Type B pancreatic cell (in vitro differentiated cells): ENCODE data around the gene NUMA1. TPM values are rescaled to one million over a fixed set of nuclear protein-coding genes. Genes with fewer than 3 reads are reported as not detected.

Experiments used
- DNase-seq: peaks from one replicate; pipeline ENCODE4 v3.0.0; 2021; ENCODE audit warnings: mixed read lengths; ENCODE audit not compliant: unreplicated experiment; ENCODE audit errors: extremely low spot score
- H3K27ac Mint-ChIP-seq: 2 replicates; pipeline ENCODE4 v1.8.0; 2021; ENCODE audit warnings: mild to moderate bottlenecking, mixed read lengths
- H3K27me3 Mint-ChIP-seq: 2 replicates; pipeline ENCODE4 v1.8.0; 2021; ENCODE audit warnings: mixed read lengths
- H3K36me3 Mint-ChIP-seq: 2 replicates; pipeline ENCODE4 v1.8.0; 2021; ENCODE audit warnings: mixed read lengths
- H3K4me1 Mint-ChIP-seq: one replicate; pipeline ENCODE4 v1.8.0; 2021; ENCODE audit warnings: mixed read lengths; ENCODE audit not compliant: unreplicated experiment
- H3K4me3 Mint-ChIP-seq: 2 replicates; pipeline ENCODE4 v1.8.0; 2021; ENCODE audit warnings: mild to moderate bottlenecking, mixed read lengths
- H3K9me3 Mint-ChIP-seq: 2 replicates; pipeline ENCODE4 v1.8.0; 2021; ENCODE audit warnings: mixed read lengths
- total RNA-seq: library from RNA; stranded (reverse); gene quantifications from 2 replicates; pipeline ENCODE4 v1.2.1, GENCODE V29; 2021; ENCODE audit warnings: low replicate concordance
- TF ChIP-seq, protein P1 (sequence below): fragments of 200-600 bp; sonication (generic); conservative IDR thresholded peaks from 2 replicates; pipeline ENCODE4 v1.5.0; 2021; ENCODE audit warnings: antibody characterized with exemption, mild to moderate bottlenecking

Gene NUMA1
- total RNA-seq, 1 donor from 2014 or later, result 225 TPM

DNA sequence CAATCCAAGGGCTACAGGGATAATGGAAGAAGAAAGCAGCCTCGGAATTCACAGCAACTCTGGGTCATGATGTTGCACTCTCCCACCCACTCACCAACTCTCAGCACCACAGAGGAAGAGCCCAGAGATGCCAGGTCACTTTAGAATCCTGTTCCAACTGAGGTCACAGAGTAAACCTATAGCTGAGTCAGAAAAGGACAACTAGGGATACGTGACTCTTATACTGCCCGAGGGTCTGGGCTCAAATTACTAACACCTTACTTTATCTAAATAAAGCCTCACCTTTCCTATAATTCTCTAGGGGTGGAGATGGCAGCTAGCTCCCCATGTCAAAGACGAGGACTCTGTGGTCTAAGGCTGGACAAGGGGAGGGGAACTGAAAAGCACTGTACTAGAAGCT, 57.0 kb downstream of the NUMA1 start:
- Mint-ChIP-seq H3K4me3 (no peak overlapping the region), H3K36me3 (peaks cover 17% of the 10 kb centered on the region), H3K9me3 (no peaks in the 10 kb centered on the region), H3K27me3 (no peaks in the 10 kb centered on the region), H3K27ac (no peak overlapping the region), H3K4me1 (peaks cover 11% of the 10 kb centered on the region)
- no peak for DNase-seq
- TF ChIP-seq, protein P1, sequence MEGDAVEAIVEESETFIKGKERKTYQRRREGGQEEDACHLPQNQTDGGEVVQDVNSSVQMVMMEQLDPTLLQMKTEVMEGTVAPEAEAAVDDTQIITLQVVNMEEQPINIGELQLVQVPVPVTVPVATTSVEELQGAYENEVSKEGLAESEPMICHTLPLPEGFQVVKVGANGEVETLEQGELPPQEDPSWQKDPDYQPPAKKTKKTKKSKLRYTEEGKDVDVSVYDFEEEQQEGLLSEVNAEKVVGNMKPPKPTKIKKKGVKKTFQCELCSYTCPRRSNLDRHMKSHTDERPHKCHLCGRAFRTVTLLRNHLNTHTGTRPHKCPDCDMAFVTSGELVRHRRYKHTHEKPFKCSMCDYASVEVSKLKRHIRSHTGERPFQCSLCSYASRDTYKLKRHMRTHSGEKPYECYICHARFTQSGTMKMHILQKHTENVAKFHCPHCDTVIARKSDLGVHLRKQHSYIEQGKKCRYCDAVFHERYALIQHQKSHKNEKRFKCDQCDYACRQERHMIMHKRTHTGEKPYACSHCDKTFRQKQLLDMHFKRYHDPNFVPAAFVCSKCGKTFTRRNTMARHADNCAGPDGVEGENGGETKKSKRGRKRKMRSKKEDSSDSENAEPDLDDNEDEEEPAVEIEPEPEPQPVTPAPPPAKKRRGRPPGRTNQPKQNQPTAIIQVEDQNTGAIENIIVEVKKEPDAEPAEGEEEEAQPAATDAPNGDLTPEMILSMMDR, result no peak

DNA sequence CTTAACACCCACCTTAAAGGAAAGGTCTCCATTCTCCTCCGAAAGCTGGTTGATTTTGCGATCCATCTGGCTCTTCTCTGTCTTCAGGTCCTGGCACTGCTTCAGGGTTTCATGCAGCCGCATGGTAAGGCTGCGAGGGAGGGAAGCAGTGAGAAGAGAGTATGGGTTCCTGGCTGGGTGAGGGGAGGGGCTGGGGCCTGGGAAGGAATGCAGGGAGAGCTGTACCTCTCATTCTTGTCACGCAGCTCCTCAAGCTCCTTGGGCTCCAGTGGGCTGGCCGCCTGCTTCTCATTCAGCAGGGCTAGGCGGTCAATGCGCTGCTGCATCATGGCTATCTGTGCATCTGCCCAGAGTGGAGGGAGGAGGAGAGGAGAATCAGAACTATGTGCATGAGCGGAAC, 62.2 kb downstream of the NUMA1 start:
- Mint-ChIP-seq H3K4me1 (no peaks in the 10 kb centered on the region), H3K27ac (peak overlapping the region; percentile 64), H3K36me3 (peaks cover 34% of the 10 kb centered on the region), H3K4me3 (no peak overlapping the region), H3K9me3 (no peaks in the 10 kb centered on the region), H3K27me3 (no peaks in the 10 kb centered on the region)
- TF ChIP-seq, protein P1, result no peak
- DNase-seq, result no peak

DNA sequence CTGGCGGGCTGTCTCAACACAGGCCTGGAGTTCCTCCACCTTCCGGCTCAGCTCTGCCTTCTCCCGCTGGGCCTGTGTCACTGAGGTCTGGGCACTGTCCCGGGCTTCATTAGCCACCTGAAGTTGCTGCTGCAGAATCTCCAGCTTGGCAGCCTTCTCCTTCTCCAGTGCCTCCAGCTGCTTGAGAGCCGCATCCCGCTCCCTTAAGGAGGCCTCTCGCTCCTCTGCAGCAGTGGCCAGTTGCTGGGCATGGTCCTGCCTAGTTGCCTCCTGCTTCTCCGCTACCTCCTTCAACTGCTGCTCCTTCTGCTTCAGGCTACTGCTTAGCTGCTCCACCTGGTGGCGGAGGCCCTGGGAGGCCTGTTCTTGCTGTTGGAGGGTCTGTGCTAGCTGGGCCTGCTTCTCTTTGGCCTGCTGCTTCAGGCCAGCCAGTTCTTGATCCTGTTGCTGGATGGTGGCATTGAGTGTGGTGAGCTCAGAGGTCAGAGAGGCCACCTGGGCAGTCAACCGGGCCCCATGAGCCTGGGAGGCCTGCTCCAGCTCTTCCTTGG, 64.8 kb downstream of the NUMA1 start:
- Mint-ChIP-seq H3K36me3 (peaks cover 29% of the 10 kb centered on the region), H3K4me3 (no peak overlapping the region), H3K9me3 (no peaks in the 10 kb centered on the region), H3K4me1 (no peaks in the 10 kb centered on the region), H3K27me3 (no peaks in the 10 kb centered on the region), H3K27ac (no peak overlapping the region)
- DNase-seq, result no peak
- TF ChIP-seq, protein P1, result peak; percentile 58

DNA sequence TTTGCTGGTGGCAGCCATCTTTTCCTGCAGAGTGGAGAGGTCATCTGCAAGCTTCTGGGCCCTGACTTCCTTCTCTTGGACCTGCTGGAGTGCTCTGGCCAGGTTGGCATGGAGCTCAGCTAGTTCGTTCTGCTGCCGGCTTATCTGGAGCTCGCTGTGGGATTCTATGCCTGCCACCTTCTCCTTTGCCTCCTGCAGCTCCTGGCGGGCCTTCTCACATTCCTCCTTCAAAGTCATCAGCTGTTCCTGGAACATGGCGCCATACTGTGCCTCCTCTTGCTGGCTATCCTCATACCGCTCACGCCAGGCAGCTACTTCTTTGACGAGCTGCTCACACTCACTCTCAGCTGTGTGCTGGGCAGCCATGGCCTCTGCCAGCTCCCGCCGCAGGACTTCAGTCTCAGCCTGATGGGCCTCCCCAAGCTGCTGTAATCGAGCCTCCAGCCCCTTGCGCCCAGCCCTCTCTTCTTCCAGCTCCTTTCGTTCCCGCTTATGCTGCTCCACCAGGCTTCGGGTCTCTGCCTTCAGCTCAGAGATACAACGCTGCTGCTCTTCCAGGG, 65.5 kb downstream of the NUMA1 start:
- Mint-ChIP-seq H3K27ac (no peak overlapping the region), H3K9me3 (no peaks in the 10 kb centered on the region), H3K4me1 (no peaks in the 10 kb centered on the region), H3K36me3 (peaks cover 24% of the 10 kb centered on the region), H3K27me3 (no peaks in the 10 kb centered on the region), H3K4me3 (no peak overlapping the region)
- TF ChIP-seq, protein P1, result no peak
- no peak for DNase-seq

DNA sequence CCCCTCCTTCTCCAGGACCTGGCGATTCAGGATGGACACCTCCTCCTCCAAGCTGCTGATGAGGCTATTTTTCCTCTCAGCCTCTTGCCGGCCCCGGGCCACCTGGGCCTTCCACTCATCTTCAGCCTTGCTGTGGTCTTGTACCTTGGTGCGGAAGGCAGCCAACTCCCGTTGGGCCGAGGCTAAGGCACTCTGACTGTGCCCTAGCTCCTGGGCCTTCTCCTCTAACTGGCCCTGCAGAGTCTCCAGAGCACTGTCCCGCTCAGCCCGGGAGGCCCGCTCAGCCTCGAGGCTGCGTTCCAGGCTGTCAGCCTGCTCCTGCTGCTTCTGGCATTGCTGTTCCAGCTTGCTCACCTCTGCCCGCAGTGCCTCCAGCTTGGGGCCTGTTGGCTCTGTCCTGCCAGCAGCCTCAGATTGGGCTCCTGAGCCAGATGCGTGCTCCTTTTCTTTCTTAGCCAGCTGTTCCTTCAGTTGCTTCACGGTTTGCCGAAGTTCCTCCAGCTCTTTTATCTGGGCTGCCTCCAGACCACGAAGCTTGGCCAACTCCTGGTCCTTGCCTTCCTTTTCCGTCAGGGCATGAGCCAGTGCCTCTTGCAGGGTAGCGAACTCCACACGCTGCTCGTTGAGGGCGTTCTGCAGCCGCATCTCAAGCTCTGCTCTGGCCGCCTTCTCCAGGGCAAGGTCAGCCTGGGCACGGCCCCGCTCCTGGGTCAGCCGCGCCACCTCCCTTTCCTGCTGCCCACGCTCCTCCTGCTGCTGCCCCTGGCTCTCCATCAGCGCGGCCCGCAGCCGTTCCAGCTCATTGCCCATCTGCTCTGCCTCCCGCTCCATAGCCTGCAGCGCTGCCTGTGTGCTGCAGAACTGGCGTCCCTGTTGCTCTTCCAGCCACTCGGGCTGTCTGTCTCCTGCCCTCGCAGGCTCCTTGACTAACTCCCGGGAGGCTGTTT, 66.3 kb downstream of the NUMA1 start:
- TF ChIP-seq, protein P1, result no peak
- Mint-ChIP-seq H3K27me3 (no peaks in the 10 kb centered on the region), H3K9me3 (no peaks in the 10 kb centered on the region), H3K4me1 (no peaks in the 10 kb centered on the region), H3K36me3 (peaks cover 21% of the 10 kb centered on the region), H3K4me3 (no peak overlapping the region), H3K27ac (no peak overlapping the region)
- DNase-seq, result no peak
